Suppressor macrophage treated with lipopolysaccharide for 1 hour (primary cell): ENCODE measurements around the gene DPCD.

Experiments
- DNase-seq, 3 donors: peaks; one replicate each; pipeline ENCODE4 v3.0.0-alpha.2; 2020 to 2022

Gene DPCD

GRCh38 chr10:101567165-101568006 is 20.7 kb upstream of the DPCD start:
- DNase-seq: no peak

GRCh38 chr10:101568054-101568745 is 19.9 kb upstream of the DPCD start:
- no peak for DNase-seq

GRCh38 chr10:101569323-101569621 is 18.8 kb upstream of the DPCD start:
- no peak for DNase-seq

GRCh38 chr10:101569622-101570427 is 18.3 kb upstream of the DPCD start:
- peak; percentile 76 to 93 (median 89) for DNase-seq

- DNase-seq: peak in 2 of 3 donors; percentile 28 to 48
Observed at GRCh38 chr10:101570428-101571270, 17.5 kb upstream of the DPCD start.

GRCh38 chr10:101571271-101571925 is 16.7 kb upstream of the DPCD start:
- DNase-seq: no peak

GRCh38 chr10:101572126-101572525 is 16.0 kb upstream of the DPCD start:
- DNase-seq: no peak

- no peak for DNase-seq
Observed at GRCh38 chr10:101572785-101573184, 15.3 kb upstream of the DPCD start.

- no peak for DNase-seq
Observed at GRCh38 chr10:101573885-101574753, 14.0 kb upstream of the DPCD start.

GRCh38 chr10:101575091-101575490 is 13.0 kb upstream of the DPCD start:
- no peak for DNase-seq

GRCh38 chr10:101575580-101576210 is 12.4 kb upstream of the DPCD start:
- no peak for DNase-seq

- no peak for DNase-seq
Observed at GRCh38 chr10:101576211-101576863, 11.8 kb upstream of the DPCD start.

GRCh38 chr10:101577121-101577871 is 10.8 kb upstream of the DPCD start:
- DNase-seq: no peak

GRCh38 chr10:101578192-101578591 is 9.9 kb upstream of the DPCD start:
- no peak for DNase-seq

- DNase-seq: no peak
Observed at GRCh38 chr10:101578803-101579515, 9.2 kb upstream of the DPCD start.

GRCh38 chr10:101579516-101579870 is 8.6 kb upstream of the DPCD start:
- no peak for DNase-seq

GRCh38 chr10:101580486-101581399 is 7.4 kb upstream of the DPCD start:
- DNase-seq: no peak

GRCh38 chr10:101585841-101586240 is 2.3 kb upstream of the DPCD start:
- no peak for DNase-seq
